ENCODE measurements around the gene STK24. TPM values are rescaled to one million over a fixed set of nuclear protein-coding genes. Genes with fewer than 3 reads are reported as not detected.
A peak's percentile ranks its signal among the peaks of the same experiment; 100 is the strongest.
"Not testable (repeated sequence)": the region's sequence is repeated elsewhere in the genome, so short reads cannot be mapped to it uniquely, and the experiment has no call there.

The STK24 gene
- total RNA-seq, 4 donors from 2014 or later, result 55.3 to 96.3 (median 83.9) TPM

GRCh38 chr13:98571955-98572662 is 4.8 kb downstream of the STK24 start:
- ATAC-seq (ENCODE audit: low FRiP score) (no peak), DNase-seq (ENCODE audit: low spot score) (no peak)
- TF ChIP-seq CTCF (IDR thresholded peaks at IDR 0.05), result no peak

DNA sequence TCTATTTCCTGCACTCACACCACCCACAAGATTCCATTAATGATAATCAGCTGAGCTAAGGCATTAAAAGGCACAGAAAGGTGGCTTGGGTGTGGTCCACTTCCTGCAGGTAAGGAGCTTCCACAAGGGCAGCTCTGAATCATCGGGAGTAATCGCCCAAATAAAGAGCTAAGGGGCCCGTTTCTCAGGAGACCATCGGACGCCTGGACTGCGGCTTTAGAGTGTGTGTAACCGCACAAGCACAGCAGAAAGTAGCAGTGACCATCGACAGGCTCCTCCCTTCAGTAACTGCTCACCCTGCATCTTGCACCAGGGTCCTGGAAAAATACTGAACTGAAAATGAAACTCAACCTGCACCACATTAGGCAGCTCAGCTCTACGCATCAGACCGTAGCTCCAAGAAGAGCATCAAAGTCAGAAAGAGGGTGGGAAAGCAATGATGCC is 6.0 kb downstream of the STK24 start:
- peak; percentile 29 for ATAC-seq (ENCODE audit: low FRiP score)
- TF ChIP-seq CTCF (IDR thresholded peaks at IDR 0.05), result no peak

GRCh38 chr13:98569494-98570367 is 7.2 kb downstream of the STK24 start:
- ATAC-seq (ENCODE audit: low FRiP score); DNase-seq (ENCODE audit: low spot score): not testable (repeated sequence)

More for the DNA sequence above, 6.0 kb downstream of the STK24 start:
- DNase-seq (ENCODE audit: low spot score), result no peak

DNA sequence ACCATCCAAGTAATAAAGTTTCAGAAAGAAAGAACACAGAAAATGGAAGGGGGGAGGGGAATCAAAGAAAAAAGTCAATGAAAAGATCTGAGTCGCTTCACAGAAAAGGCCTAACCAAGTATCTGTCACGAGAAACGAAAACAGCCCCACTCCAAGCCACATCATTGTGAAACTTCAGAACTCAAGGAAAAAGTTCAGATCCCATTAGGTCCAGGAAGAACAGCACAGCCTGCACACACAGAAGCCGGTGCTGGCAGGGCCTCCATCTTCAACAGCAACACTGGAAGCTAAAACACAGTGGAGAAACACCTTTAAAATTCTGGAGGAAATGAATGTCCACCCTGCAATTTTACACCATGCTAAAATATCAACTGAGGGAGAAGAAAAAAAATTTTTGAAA is 8.0 kb downstream of the STK24 start:
- ATAC-seq (ENCODE audit: low FRiP score), result no peak
- TF ChIP-seq CTCF (IDR thresholded peaks at IDR 0.05), result no peak

DNA sequence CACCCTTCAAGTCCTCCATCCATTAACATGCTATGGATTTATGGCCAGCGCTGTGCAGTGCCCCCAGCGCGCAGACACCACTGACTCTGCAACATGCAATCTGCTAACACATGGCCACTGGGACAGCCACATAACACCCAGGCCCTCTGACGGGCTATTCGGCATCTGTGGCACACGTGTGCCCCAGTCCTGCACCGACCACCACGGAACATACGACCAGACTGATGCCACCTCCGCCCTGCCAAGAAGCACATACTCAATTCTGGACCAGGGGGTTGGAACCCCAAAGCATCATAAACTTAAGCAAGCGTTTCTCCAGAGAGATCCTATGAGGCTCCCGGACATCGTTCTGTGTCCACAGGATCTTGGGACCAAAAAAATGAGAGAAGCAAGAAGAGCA is 9.8 kb downstream of the STK24 start:
- DNase-seq (ENCODE audit: low spot score) (no peak), ATAC-seq (ENCODE audit: low FRiP score) (no peak)
- no peak for TF ChIP-seq CTCF (IDR thresholded peaks at IDR 0.05)

More for the DNA sequence above, 8.0 kb downstream of the STK24 start:
- DNase-seq (ENCODE audit: low spot score), result no peak

DNA sequence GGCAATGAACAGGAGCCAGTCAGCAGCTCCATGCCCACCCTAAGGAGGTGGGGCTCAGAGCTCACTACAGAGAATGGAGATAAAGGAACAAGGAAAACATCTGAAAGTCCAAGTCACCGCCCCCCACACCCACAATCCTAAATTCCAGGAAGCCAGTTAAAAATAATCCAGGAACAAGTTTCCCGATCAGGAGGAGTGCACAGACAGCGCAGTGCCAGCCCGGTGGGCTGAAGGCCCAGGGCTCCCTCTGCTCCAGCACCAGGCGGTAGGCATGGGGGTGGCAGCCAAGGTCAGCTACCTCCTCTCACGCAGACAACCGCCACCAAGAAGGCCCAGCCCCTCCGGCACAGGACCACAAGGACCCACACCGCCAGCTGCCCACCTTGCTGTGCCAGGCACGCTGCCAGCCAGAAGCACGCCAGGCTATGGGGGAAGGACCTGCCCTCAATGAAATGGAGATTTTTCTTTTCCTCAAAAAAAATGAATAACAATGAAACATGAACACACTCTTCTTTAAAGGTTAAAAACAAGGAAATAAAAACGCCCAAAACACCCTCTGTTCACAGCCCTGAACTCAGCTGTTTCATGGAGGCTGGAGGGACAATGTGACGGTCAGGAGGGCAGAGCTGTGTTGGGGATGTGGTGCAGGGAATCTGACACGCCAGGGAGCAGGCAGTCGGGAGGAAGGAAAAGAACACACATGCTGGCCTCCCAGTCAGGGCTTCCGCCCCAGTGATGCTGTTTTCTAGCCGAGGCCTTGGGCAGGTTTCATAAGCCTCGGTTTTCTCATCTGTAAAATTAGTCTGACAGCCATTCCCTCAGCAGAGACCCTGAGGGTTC is 11.0 kb downstream of the STK24 start:
- no peak for DNase-seq (ENCODE audit: low spot score)

More for the DNA sequence above, 11.0 kb downstream of the STK24 start:
- peak; percentile 80 for ATAC-seq (ENCODE audit: low FRiP score)
- TF ChIP-seq CTCF (IDR thresholded peaks at IDR 0.05), result no peak
